Measurements from ENCODE around the gene NDUFC2. TPM values are rescaled to one million over a fixed set of nuclear protein-coding genes. Genes with fewer than 3 reads are reported as not detected.
"Not testable (repeated sequence)": the region's sequence is repeated elsewhere in the genome, so short reads cannot be mapped to it uniquely, and the experiment has no call there.

The NDUFC2 gene
- total and polyA plus RNA-seq, 2 of the 8 experiments (the other 6 are each of a cell fraction or from before 2014, with no cell fraction given) = 216 to 356 TPM

DNA sequence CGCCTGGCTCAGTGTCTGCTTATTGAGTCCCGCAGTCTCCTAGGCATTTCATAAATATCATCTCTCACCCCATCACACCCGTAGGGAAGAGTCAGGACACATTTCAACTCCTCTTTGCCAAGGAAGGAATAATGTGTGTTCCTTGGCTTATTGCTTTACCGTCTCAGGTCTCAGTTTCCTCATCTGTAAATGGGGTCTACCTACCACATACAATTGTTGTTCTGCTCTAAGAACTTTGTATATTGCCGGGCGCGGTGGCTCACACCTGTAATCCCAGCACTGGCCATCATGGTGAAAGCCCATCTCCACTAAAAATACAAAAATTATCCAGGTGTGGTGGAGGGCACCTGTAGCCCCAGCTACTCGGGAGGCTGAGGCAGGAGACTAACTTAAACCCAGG lies 19.1 kb downstream of the NDUFC2 start:
- Histone ChIP-seq H2BK12ac (ENCODE audit: low read depth, low read length) (no peak overlapping the region), H3K79me2 (ENCODE audit: control insufficient read depth in 1 of 2, insufficient read depth in 2 of 2, low read length in 2 of 2) (no peaks in the 10 kb centered on the region), H3K56ac (replicated peaks; ENCODE audit: insufficient read length, low read depth, low read length) (no peak overlapping the region), H2BK15ac (ENCODE audit: low read length) (no peak overlapping the region), H3K14ac (ENCODE audit: insufficient read length) (no peak overlapping the region), H3K4me1 (replicated peaks in 1 of 4; ENCODE audit: control insufficient read depth in 3 of 4, insufficient read depth in 4 of 4, low read length in 3 of 4) (no peaks in the 10 kb centered on the region), H4K91ac (replicated peaks; ENCODE audit: insufficient read length, low read length) (no peak overlapping the region), H3K9me3 (ENCODE audit: insufficient read depth in 2 of 2, low read depth in 1 of 2, low read length in 1 of 2) (no peaks in the 10 kb centered on the region), H4K20me1 (replicated peaks in 1 of 2; ENCODE audit: control insufficient read depth in 1 of 2, insufficient read depth in 2 of 2, low read length in 2 of 2) (no peaks in the 10 kb centered on the region), H2BK20ac (ENCODE audit: low read length) (no peak overlapping the region), H3K79me1 (ENCODE audit: low read depth, low read length) (no peaks in the 10 kb centered on the region), H4K8ac (ENCODE audit: extremely low read depth, insufficient read depth, low read length) (no peak overlapping the region), H3K9ac (replicated peaks in 1 of 4; ENCODE audit: extremely low read depth in 1 of 4, low read depth in 3 of 4, low read length in 3 of 4) (no peak overlapping the region), H3K4me2 (ENCODE audit: insufficient read depth in 1 of 2, low read depth in 2 of 2, low read length in 2 of 2) (no peak overlapping the region), H3K23ac (ENCODE audit: insufficient read length) (no peak overlapping the region), H3K36me3 (ENCODE audit: control insufficient read depth in 2 of 4, insufficient read depth in 4 of 4, low read length in 3 of 4) (no peaks in the 10 kb centered on the region), H2AFZ (ENCODE audit: low read length) (no peak overlapping the region), H3K23me2 (ENCODE audit: low read depth, low read length) (no peaks in the 10 kb centered on the region), H4K5ac (ENCODE audit: insufficient read length, low read depth, low read length) (no peak overlapping the region), H2AK5ac (ENCODE audit: low read depth, low read length) (no peak overlapping the region), H2BK120ac (replicated peaks; ENCODE audit: low read depth, low read length) (no peak overlapping the region), H3K4me3 (ENCODE audit: extremely low read depth in 1 of 4, insufficient read depth in 2 of 4, low read depth in 3 of 4, low read length in 4 of 4) (no peak overlapping the region), H3K27me3 (replicated peaks in 1 of 4; ENCODE audit: control insufficient read depth in 3 of 4, extremely low read depth in 1 of 4, insufficient read depth in 3 of 4, low read length in 3 of 4) (no peaks in the 10 kb centered on the region), H3K18ac (ENCODE audit: extremely low read depth, low read length) (no peak overlapping the region), H3K27ac (ENCODE audit: low read depth, low read length) (no peak overlapping the region), H3K4ac (replicated peaks; ENCODE audit: insufficient read length, low read depth, low read length) (no peak overlapping the region), H2BK5ac (ENCODE audit: low read depth, low read length) (no peak overlapping the region)
- TF ChIP-seq HDAC6 (IDR thresholded peaks at IDR 0.05; ENCODE audit: low read depth, low read length) = no peak
- no peak for FAIRE-seq
- CTCF ChIA-PET (ENCODE audit: partially characterized antibody) = interaction anchor here (1.3 to 1.5 kb wide), 2 partner anchors 15 to 19 kb away, joined by 3 read pairs; no protein-coding TSS in a partner anchor
- POLR2A ChIA-PET (ENCODE audit: partially characterized antibody) = interaction anchor here (2.5 kb wide), 1 partner anchor 11 kb away, joined by 6 read pairs; no protein-coding TSS in a partner anchor
- no peak for DNase-seq (ENCODE audit: low read depth in 1 of 2, low spot score in 2 of 2)
- 88% methylated on average over 8 of the region's 8 CpGs; no CpG with 5 or more reads in 1 of the 2 experiments for WGBS, 2 experiments (ENCODE audit: extremely low coverage in 1 of 2, insufficient coverage in 1 of 2, insufficient read length in 1 of 2, insufficient replicate concordance in 2 of 2, low coverage in 1 of 2, low lambda C conversion rate in 2 of 2, missing lambda C conversion rate in 1 of 2)

- H2AFZ ChIP-seq (ENCODE audit: low read length); H3K79me2 ChIP-seq (ENCODE audit: control insufficient read depth in 1 of 2, insufficient read depth in 2 of 2, low read length in 2 of 2); POLR2A ChIA-PET (ENCODE audit: partially characterized antibody); H3K4ac ChIP-seq (replicated peaks; ENCODE audit: insufficient read length, low read depth, low read length); H3K4me2 ChIP-seq (ENCODE audit: insufficient read depth in 1 of 2, low read depth in 2 of 2, low read length in 2 of 2); H3K23ac ChIP-seq (ENCODE audit: insufficient read length); H4K91ac ChIP-seq (replicated peaks; ENCODE audit: insufficient read length, low read length); H3K4me3 ChIP-seq (ENCODE audit: extremely low read depth in 1 of 4, insufficient read depth in 2 of 4, low read depth in 3 of 4, low read length in 4 of 4); H3K9me3 ChIP-seq (ENCODE audit: insufficient read depth in 2 of 2, low read depth in 1 of 2, low read length in 1 of 2); H4K20me1 ChIP-seq (replicated peaks in 1 of 2; ENCODE audit: control insufficient read depth in 1 of 2, insufficient read depth in 2 of 2, low read length in 2 of 2); H4K8ac ChIP-seq (ENCODE audit: extremely low read depth, insufficient read depth, low read length); H2BK15ac ChIP-seq (ENCODE audit: low read length); H2AK5ac ChIP-seq (ENCODE audit: low read depth, low read length); H3K18ac ChIP-seq (ENCODE audit: extremely low read depth, low read length); H4K5ac ChIP-seq (ENCODE audit: insufficient read length, low read depth, low read length); H3K79me1 ChIP-seq (ENCODE audit: low read depth, low read length); H2BK5ac ChIP-seq (ENCODE audit: low read depth, low read length); H3K56ac ChIP-seq (replicated peaks; ENCODE audit: insufficient read length, low read depth, low read length); H2BK12ac ChIP-seq (ENCODE audit: low read depth, low read length); H3K4me1 ChIP-seq (replicated peaks in 1 of 4; ENCODE audit: control insufficient read depth in 3 of 4, insufficient read depth in 4 of 4, low read length in 3 of 4); FAIRE-seq; H3K9ac ChIP-seq (replicated peaks in 1 of 4; ENCODE audit: extremely low read depth in 1 of 4, low read depth in 3 of 4, low read length in 3 of 4); H3K27ac ChIP-seq (ENCODE audit: low read depth, low read length); H2BK120ac ChIP-seq (replicated peaks; ENCODE audit: low read depth, low read length); H3K14ac ChIP-seq (ENCODE audit: insufficient read length); H3K27me3 ChIP-seq (replicated peaks in 1 of 4; ENCODE audit: control insufficient read depth in 3 of 4, extremely low read depth in 1 of 4, insufficient read depth in 3 of 4, low read length in 3 of 4); DNase-seq (ENCODE audit: low read depth in 1 of 2, low spot score in 2 of 2); H3K36me3 ChIP-seq (ENCODE audit: control insufficient read depth in 2 of 4, insufficient read depth in 4 of 4, low read length in 3 of 4); H2BK20ac ChIP-seq (ENCODE audit: low read length); H3K23me2 ChIP-seq (ENCODE audit: low read depth, low read length): not testable (repeated sequence)
- CTCF ChIA-PET (ENCODE audit: partially characterized antibody) = interaction anchor here (1.3 kb wide), 1 partner anchor 14 kb away, joined by 3 read pairs; no protein-coding TSS in a partner anchor
- 86% methylated on average over 9 of the region's 9 CpGs; no CpG with 5 or more reads in 1 of the 2 experiments for WGBS, 2 experiments (ENCODE audit: extremely low coverage in 1 of 2, insufficient coverage in 1 of 2, insufficient read length in 1 of 2, insufficient replicate concordance in 2 of 2, low coverage in 1 of 2, low lambda C conversion rate in 2 of 2, missing lambda C conversion rate in 1 of 2)
Observed at GRCh38 chr11:78059749-78060328, 19.8 kb downstream of the NDUFC2 start.

All from H1 (cell line).